ENCODE results near the gene ABCA13.

DNA sequence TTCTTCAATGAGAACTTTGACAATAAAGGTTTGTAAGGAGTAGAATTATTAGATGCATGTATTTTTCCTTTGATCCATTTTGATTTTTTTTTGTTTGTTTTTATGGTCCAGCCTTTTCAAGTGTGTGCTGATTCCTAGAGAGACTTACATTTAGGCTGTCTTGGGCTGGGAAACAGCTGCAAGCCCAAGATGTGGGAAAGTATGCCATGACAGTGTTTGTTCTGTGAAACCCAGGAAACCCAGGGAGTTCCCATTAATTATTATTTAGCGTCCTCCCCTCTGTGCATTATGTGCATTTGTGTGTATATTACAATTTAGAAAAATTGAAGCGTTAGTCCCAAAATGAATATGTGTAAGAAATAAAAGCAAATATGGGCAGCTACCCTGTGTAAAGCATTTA lies 216.7 kb downstream of the ABCA13 start:
- no peak for TF ChIP-seq EZH2 (IDR thresholded peaks at IDR 0.05; ENCODE audit: insufficient read depth, poor library complexity, severe bottlenecking)
- TF ChIP-seq EZH2phosphoT487 (IDR thresholded peaks at IDR 0.05; ENCODE audit: insufficient read depth, low read depth), result no peak

Measured in GM23248 (cell line).